ENCODE data around the gene GSX2.
"Not testable (repeated sequence)": the region's sequence is repeated elsewhere in the genome, so short reads cannot be mapped to it uniquely, and the experiment has no call there.

GSX2 gene

GRCh38 chr4:54099748-54100574 is at the start of gene GSX2:
Gene GSX2 (plus strand): TSS chr4:54100163. CDS start chr4:54100345, 182 bp downstream.
- DNase-seq (ENCODE audit: low read depth): no peak

DNA sequence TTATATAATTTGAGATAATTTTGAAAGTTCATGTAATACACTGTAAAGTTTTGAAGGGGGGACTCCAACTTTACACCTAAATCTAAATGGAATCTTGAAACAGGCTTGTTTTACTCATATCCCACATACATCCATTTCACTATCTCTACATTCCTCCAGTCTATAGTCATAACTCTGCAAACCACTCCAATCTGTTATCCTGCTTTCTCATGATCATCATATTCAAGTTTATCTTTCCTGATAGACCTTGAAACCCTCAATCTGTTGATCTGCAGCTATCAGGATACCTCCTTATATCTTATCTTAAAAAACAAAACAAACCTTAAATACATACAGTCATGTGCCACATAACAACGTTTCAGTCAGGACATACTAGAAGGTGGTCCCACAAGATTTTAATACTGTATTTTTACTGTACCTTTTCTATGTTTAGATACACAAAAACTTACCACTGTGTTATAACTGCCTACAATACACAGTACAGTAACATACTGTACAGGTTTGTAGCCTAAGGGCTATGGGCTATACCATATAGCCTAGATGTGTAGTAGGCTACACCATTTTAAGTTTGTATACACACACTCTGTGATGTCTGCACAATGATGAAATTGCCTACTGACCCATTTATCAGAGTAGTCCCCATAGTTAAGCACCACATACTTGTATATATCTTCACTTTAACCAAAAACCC is 49.6 kb upstream of the GSX2 start:
- DNase-seq (ENCODE audit: low read depth): peak; percentile 63

- not testable (repeated sequence) for DNase-seq (ENCODE audit: low read depth)
Measured at GRCh38 chr4:54053322-54053721, 46.6 kb upstream of the GSX2 start.

- DNase-seq (ENCODE audit: low read depth): no peak
Measured at GRCh38 chr4:54054501-54054900, 45.5 kb upstream of the GSX2 start.

DNA sequence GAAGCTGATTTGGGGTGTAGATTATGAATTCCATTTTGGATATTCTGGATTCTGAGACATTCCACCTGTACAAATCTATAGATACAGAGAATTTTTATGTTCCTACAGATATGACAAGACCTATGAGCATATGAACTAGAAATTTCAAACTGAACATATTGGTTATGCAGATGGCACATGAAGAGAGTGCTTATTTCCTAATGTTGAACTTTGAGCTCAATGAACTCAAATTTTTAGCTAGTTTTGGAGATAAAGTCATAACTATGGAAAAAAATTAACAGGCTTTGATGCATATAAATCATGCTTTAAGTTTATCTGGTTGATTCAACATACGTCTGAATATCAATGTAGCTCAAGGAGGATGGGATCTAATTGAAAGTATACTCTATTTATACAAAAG is 44.5 kb upstream of the GSX2 start:
- DNase-seq (ENCODE audit: low read depth): no peak

GRCh38 chr4:54056360-54056759 is 43.6 kb upstream of the GSX2 start:
- DNase-seq (ENCODE audit: low read depth): no peak

DNA sequence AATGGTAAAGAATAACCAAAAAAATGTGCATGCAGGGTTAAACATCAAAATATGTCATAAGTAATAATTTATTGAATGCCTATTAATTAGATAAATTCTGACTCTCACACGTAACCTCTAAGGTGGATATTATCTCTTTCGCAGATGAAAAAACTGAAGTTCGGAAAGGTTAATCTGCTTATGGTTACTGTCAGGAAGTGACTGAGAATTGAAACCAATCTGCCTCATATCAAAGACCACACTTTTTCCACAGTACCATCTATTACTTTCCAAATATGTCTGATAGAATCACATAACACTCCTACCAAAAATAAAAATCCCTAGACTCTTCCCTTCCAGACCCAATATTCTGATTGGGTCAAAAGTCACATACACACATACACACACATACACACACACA is 41.8 kb upstream of the GSX2 start:
- DNase-seq (ENCODE audit: low read depth): no peak

DNA sequence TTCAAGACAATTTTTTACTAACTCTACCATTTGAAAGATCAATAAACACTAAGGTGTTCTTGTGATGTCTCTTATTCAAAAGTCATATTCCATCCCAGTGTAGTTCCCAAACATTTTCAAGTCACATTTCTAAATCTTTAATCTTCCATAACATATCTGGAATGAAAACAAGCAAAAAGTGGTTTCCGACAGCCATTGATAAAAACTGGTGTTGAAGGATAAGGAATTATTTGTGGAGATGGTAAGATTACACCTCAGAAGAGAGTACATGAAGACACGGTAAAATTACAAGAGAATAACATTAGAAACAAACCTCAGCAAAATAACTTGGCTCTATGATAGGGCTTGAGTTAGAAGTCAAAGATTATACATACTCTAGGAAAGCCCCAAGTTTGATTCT is 39.8 kb upstream of the GSX2 start:
- DNase-seq (ENCODE audit: low read depth): no peak

- DNase-seq (ENCODE audit: low read depth): no peak
Measured at GRCh38 chr4:54061067-54061466, 38.9 kb upstream of the GSX2 start.

GRCh38 chr4:54061873-54062272 is 38.1 kb upstream of the GSX2 start:
- no peak for DNase-seq (ENCODE audit: low read depth)

DNA sequence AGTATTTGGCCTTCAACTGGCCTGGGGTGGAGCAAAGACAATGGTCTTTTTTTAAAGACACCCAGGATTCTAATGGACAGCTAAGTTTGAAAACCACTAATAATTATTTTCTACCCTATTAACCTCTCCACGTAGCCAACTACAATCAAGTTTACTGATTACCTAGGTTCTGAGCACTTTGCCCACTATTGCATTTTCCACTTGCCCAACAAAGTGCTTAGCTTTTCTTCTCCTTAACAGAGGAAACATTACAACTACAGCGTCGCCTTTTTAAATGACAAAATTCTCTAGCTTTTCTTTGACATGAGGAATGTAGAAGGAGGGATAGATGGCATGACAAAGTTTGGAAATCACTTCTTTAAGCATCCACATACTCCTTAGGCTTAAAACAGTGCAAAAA is 37.6 kb upstream of the GSX2 start:
- DNase-seq (ENCODE audit: low read depth): no peak

DNA sequence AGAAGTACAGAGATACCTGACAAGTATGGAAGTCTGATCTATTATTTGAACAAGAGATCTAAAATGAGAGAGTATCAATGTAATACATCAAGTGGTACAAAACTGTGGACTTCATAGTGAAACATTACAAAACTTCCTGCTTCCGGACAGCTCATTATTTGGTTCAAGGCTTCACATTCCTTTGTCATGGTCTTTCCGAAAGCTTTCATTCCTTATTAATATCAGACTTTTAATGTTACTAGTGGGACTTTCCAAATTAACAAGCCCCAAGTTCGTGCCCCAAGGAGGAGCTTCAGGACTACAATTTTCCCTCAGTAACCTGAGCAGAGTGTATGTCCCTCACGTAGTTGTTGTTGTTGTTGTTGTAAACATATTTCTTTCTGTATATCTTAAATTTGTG is 36.7 kb upstream of the GSX2 start:
- peak; percentile 80 for DNase-seq (ENCODE audit: low read depth)

- DNase-seq (ENCODE audit: low read depth): no peak
Measured at GRCh38 chr4:54063737-54064316, 36.1 kb upstream of the GSX2 start.

- peak; percentile 97 for DNase-seq (ENCODE audit: low read depth)
Measured at GRCh38 chr4:54064317-54065111, 35.4 kb upstream of the GSX2 start, which contains the start of gene CHIC2. Gene CHIC2 (minus strand): TSS chr4:54064605. CDS start chr4:54064300, 305 bp downstream.

- no peak for DNase-seq (ENCODE audit: low read depth)
Measured at GRCh38 chr4:54065282-54066087, 34.5 kb upstream of the GSX2 start.

GRCh38 chr4:54066088-54066415 is 33.9 kb upstream of the GSX2 start:
- DNase-seq (ENCODE audit: low read depth): no peak

DNA sequence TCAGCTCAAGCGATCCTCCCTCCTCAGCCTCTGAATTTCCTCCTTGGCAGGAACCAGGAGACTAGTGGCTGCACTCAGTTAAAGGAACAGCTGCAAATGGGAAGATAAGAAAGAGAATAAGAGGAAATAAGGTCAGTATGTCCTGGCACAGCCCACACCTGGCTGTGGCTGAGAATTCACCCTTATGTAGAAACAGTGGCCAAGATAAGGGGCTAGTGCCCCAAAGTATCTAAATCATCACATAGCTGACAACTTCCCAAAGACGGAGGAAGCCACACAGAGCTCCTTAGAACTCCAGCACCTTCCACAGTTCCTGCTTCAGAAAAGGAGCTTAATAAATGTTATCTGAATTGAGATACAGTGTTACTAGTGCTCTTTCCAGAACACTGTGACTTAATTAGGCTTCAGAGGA is 33.2 kb upstream of the GSX2 start:
- no peak for DNase-seq (ENCODE audit: low read depth)

GRCh38 chr4:54067166-54067565 is 32.8 kb upstream of the GSX2 start:
- DNase-seq (ENCODE audit: low read depth): peak; percentile 56

DNA sequence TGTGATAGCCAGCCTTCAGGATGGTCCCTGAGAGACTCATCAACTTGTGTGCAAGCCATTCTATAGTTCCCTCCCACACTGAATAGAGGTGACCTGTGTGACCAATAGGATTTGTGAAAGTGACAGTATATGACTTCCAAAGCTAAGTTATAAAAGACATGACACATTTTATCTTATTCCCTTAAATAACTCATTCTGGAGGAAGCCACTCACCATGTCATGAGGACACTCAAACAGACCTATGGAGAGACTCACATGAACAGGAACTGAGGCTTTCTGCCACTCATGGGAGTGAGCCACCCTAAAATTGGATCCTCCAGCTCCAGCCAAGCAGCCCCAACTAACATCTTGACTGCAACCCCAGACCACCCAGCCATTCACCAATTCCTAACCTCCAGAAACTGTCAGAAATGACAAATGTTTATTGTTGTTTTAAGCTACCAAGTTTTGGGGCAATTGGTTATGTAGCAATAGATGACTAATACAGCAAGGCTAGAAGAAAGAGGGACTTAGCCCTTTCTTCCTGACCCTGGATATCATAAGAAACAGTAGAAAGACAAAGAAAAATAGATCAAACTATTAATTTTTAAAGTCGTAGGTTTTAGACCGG is 26.6 kb upstream of the GSX2 start:
- DNase-seq (ENCODE audit: low read depth): peak; percentile 82

- DNase-seq (ENCODE audit: low read depth): no peak
Measured at GRCh38 chr4:54074381-54074780, 25.6 kb upstream of the GSX2 start.

DNA sequence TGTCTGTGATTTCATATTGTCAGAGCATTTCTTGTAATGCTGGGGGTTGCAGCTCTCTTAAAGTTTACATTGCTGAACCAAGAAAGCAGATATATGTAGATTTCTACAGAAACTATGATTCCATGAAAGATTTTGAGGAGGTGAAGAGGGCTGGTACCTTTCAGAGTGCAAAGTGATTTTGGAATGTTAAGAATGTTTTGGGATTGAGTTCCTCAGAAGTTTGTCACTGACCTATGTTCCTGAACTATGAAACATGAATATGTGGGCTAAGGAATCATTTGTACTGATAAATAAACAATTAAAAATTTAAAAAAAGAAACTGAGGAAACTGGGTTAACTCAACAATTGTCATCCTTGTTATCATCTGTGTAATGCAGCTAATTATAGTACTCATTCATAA is 23.3 kb upstream of the GSX2 start:
- no peak for DNase-seq (ENCODE audit: low read depth)

Data from iris pigment epithelial cell (primary cell).